SK-N-SH (cell line): Measurements from ENCODE around the gene KCNJ18. TPM values are rescaled to one million over a fixed set of nuclear protein-coding genes. Genes with fewer than 3 reads are reported as not detected.
A peak's percentile ranks its signal among the peaks of the same experiment; 100 is the strongest.
"Not testable (repeated sequence)": the region's sequence is repeated elsewhere in the genome, so short reads cannot be mapped to it uniquely, and the experiment has no call there.

Source experiments
- CTCF ChIA-PET: fragments of 300-600, 350-600 bp; formaldehyde crosslinking; extraction: SDS; loops from one replicate; lab custom pipeline; 2021; lab: Yijun Ruan, JAX
- POLR2A ChIA-PET: fragments of 350-600 bp; sonication (Branson Sonifier 250); formaldehyde crosslinking; extraction: SDS; loops from one replicate; lab custom pipeline; 2020; ENCODE audit warnings: antibody characterized with exemption, inconsistent platforms; lab: Yijun Ruan, JAX
- DNase-seq: peaks from one replicate; pipeline ENCODE4 v3.0.0; 2012
- H2AFZ ChIP-seq: fragments of 200-600 bp; sonication (generic); 2 replicates; pipeline ENCODE4 v1.8.1; 2016; ENCODE audit warnings: antibody characterized with exemption, mild to moderate bottlenecking, low read depth
- H3F3A ChIP-seq: fragments of 200-600 bp; sonication (generic); replicated peaks from 2 replicates; pipeline ENCODE3; 2016; ENCODE audit warnings: antibody characterized with exemption, mild to moderate bottlenecking; ENCODE audit not compliant: insufficient read depth
- H3K27ac ChIP-seq, 2 experiments: fragments of 200-500 bp in 1 of 2; fragments of 200-600 bp in 1 of 2; sonication (Bioruptor generic) in 1 of 2; sonication (generic), shearing (Covaris generic) in 1 of 2; 2 replicates each; pipeline versions ENCODE4 v1.5.1 to v1.6.1; 2014 to 2016; ENCODE audit warnings: low read depth in 2 of 2, inconsistent platforms in 1 of 2, low read length in 1 of 2, mild to moderate bottlenecking in 1 of 2, mixed read lengths in 1 of 2
- H3K27me3 ChIP-seq: fragments of 200-600 bp; sonication (generic), shearing (Covaris generic); 2 replicates; pipeline ENCODE4 v1.6.1; 2016; ENCODE audit warnings: mixed run types; ENCODE audit not compliant: insufficient read depth
- H3K36me3 ChIP-seq, 2 experiments: fragments of 200-500 bp in 1 of 2; fragments of 200-600 bp in 1 of 2; sonication (Bioruptor generic) in 1 of 2; sonication (generic) in 1 of 2; replicated peaks in 1 of 2; 2 replicates each; pipeline versions ENCODE3 to v1.5.1; 2014 to 2016; ENCODE audit warnings: low read length in 1 of 2, mild to moderate bottlenecking in 1 of 2; ENCODE audit not compliant: insufficient read depth in 2 of 2, control insufficient read depth in 1 of 2
- H3K4me1 ChIP-seq, 2 experiments: fragments of 200-500 bp in 1 of 2; fragments of 200-600 bp in 1 of 2; sonication (Bioruptor generic) in 1 of 2; sonication (generic), shearing (Covaris generic) in 1 of 2; 2 replicates each; pipeline versions ENCODE4 v1.5.1 to v1.6.1; 2014 to 2016; ENCODE audit warnings: low read depth in 1 of 2, low read length in 1 of 2, mixed run types in 1 of 2; ENCODE audit not compliant: insufficient read depth in 2 of 2, control insufficient read depth in 1 of 2
- H3K4me2 ChIP-seq: fragments of 200-600 bp; sonication (generic), shearing (Covaris generic); 2 replicates; pipeline ENCODE4 v1.6.1; 2017; ENCODE audit warnings: mixed run types
- H3K4me3 ChIP-seq, 2 experiments: fragments of 200-500 bp in 1 of 2; fragments of 200-600 bp in 1 of 2; sonication (Bioruptor generic) in 1 of 2; sonication (generic), shearing (Covaris generic) in 1 of 2; 2 replicates each; pipeline versions ENCODE4 v1.5.1 to v1.8.1; 2014 to 2016; ENCODE audit warnings: low read depth in 2 of 2, inconsistent platforms in 1 of 2, low read length in 1 of 2, mild to moderate bottlenecking in 1 of 2, mixed read lengths in 1 of 2, moderate library complexity in 1 of 2
- H3K79me2 ChIP-seq: fragments of 200-600 bp; sonication (generic); 2 replicates; pipeline ENCODE4 v1.8.1; 2017; ENCODE audit warnings: mild to moderate bottlenecking; ENCODE audit not compliant: insufficient read depth
- H3K9ac ChIP-seq: fragments of 200-600 bp; sonication (generic); 2 replicates; pipeline ENCODE4 v1.6.1; 2017; ENCODE audit warnings: mixed run types
- H3K9me2 ChIP-seq: fragments of 200-600 bp; sonication (generic); 2 replicates; pipeline ENCODE4 v1.6.1; 2017; ENCODE audit warnings: mixed run types
- H3K9me3 ChIP-seq: fragments of 200-600 bp; sonication (generic); 2 replicates; pipeline ENCODE4 v1.6.1; 2017; ENCODE audit warnings: mixed run types, mild to moderate bottlenecking, moderate library complexity
- H4K20me1 ChIP-seq: fragments of 200-600 bp; sonication (generic); 2 replicates; pipeline ENCODE4 v1.6.1; 2017; ENCODE audit warnings: mild to moderate bottlenecking, mixed run types; ENCODE audit not compliant: insufficient read depth
- ELF1 ChIP-seq: IDR thresholded peaks from 2 replicates; pipeline ENCODE4 v1.4.0; 2012
- EZH2phosphoT487 ChIP-seq: fragments of 200-600 bp; sonication (generic); IDR thresholded peaks from 2 replicates; pipeline ENCODE4 v1.6.1; 2017; ENCODE audit warnings: low read depth, mixed run types, mild to moderate bottlenecking, antibody characterized with exemption, moderate library complexity, borderline replicate concordance
- GABPA ChIP-seq: IDR thresholded peaks from 2 replicates; pipeline ENCODE4 v1.4.0; 2012; ENCODE audit warnings: low read depth, mild to moderate bottlenecking
- GATA2 ChIP-seq: sonication (generic); formaldehyde crosslinking; IDR thresholded peaks from 2 replicates; pipeline ENCODE4 v1.5.0; 2020; ENCODE audit warnings: mild to moderate bottlenecking, missing genetic modification reagents
- JUND ChIP-seq: IDR thresholded peaks from 2 replicates; pipeline ENCODE4 v1.4.0; 2012
- MEF2A ChIP-seq: IDR thresholded peaks from 2 replicates; pipeline ENCODE4 v1.4.0; 2012; ENCODE audit warnings: low read depth, borderline replicate concordance
- NRF1 ChIP-seq: IDR thresholded peaks from 2 replicates; pipeline ENCODE4 v1.6.1; 2012; ENCODE audit warnings: low read depth, mild to moderate bottlenecking, low read length
- POLR2AphosphoS5 ChIP-seq: IDR thresholded peaks from 2 replicates; pipeline ENCODE4 v1.6.1; 2012; ENCODE audit warnings: low read depth, low read length
- RAD21 ChIP-seq: IDR thresholded peaks from 2 replicates; pipeline ENCODE4 v1.6.1; 2012; ENCODE audit warnings: mild to moderate bottlenecking, low read length
- RCOR1 ChIP-seq: fragments of 150-350 bp; IDR thresholded peaks from 2 replicates; pipeline ENCODE4 v1.6.1; 2017; ENCODE audit warnings: antibody characterized with exemption, low read length
- RFX5 ChIP-seq: IDR thresholded peaks from 2 replicates; pipeline ENCODE4 v1.6.1; 2012; ENCODE audit warnings: mild to moderate bottlenecking, improper control_type of control experiment, low read length
- SIN3A ChIP-seq: IDR thresholded peaks from 2 replicates; pipeline ENCODE4 v1.6.1; 2012; ENCODE audit warnings: low read depth, mild to moderate bottlenecking, low read length, moderate library complexity, borderline replicate concordance
- SMC3 ChIP-seq: IDR thresholded peaks from 2 replicates; pipeline ENCODE4 v1.6.1; 2012; ENCODE audit warnings: low read depth, low read length, improper control_type of control experiment
- TAF1 ChIP-seq: IDR thresholded peaks from 2 replicates; pipeline ENCODE4 v1.6.1; 2012; ENCODE audit warnings: low read depth, mild to moderate bottlenecking, low read length, moderate library complexity, borderline replicate concordance
- TCF12 ChIP-seq: IDR thresholded peaks from 2 replicates; pipeline ENCODE4 v1.4.0; 2012
- TEAD4 ChIP-seq: IDR thresholded peaks from 2 replicates; pipeline ENCODE4 v1.4.0; 2012; ENCODE audit warnings: mild to moderate bottlenecking, borderline replicate concordance; ENCODE audit not compliant: insufficient read depth
- YY1 ChIP-seq: IDR thresholded peaks from 2 replicates; pipeline ENCODE4 v1.4.0; 2012; ENCODE audit warnings: low read depth, mild to moderate bottlenecking
- WGBS: methylation state at CpG from one replicate; pipeline ENCODE4 v1.1.6; 2017; ENCODE audit warnings: low lambda C conversion rate; 5-methylcytosine and 5-hydroxymethylcytosine counted together
- polyA plus RNA-seq, 3 experiments: library from polyadenylated mRNA; depleted of rRNA; stranded (reverse); fragments of >200 nt; gene quantifications; 2 replicates each; pipeline ENCODE4 v1.2.3, GENCODE V29; 2012
- TF ChIP-seq, protein P1 (sequence below): IDR thresholded peaks from 2 replicates; pipeline ENCODE4 v1.4.0; 2012; ENCODE audit warnings: low read depth, borderline replicate concordance
- TF ChIP-seq, protein P2 (sequence below): fragments of 150-350 bp; IDR thresholded peaks from 2 replicates; pipeline ENCODE4 v1.6.1; 2016; ENCODE audit warnings: mild to moderate bottlenecking, low read depth, low read length
- TF ChIP-seq, protein P3 (sequence below): IDR thresholded peaks from 2 replicates; pipeline ENCODE4 v1.4.0; 2012; ENCODE audit warnings: low read depth

Gene KCNJ18
- polyA plus RNA-seq, 1 of the 3 experiments (the other 2 are of a cell fraction): not detected

DNA sequence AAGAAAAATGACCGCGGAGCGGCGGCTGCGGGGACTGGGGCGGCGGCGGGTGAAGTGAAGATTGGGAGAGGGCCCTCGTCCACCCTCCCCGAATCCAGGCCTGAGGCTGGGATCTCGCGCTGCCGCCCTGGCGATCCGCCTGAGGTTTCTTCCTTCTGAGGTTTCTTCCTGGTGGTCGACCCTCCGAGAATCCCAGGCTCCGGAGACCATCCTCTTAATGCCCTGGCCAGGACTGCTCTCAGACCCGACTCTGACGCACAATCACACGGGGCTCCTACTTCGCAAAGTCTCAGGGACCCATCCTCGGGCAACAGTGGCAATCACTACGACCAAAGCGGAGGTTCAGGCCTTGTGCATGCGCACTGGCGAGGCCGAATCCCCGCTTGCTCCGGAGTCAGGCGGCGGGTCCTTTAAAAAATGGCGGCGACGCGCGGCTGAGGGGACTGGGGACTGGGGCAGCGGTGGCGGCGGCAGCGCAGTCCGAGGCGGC is 18.0 kb upstream of the KCNJ18 start:
- CTCF ChIA-PET: no interaction called here
- H3K79me2 ChIP-seq: no peaks in the 10 kb centered on the region
- peaks cover 89% of the 10 kb centered on the region for H3K27me3 ChIP-seq
- POLR2A ChIA-PET: no interaction called here
- H3K9me3 ChIP-seq: no peaks in the 10 kb centered on the region
- H4K20me1 ChIP-seq: no peaks in the 10 kb centered on the region
- H3K4me2 ChIP-seq: peak overlapping the region; percentile 48
- H3K27ac ChIP-seq: no peak overlapping the region
- no peaks in the 10 kb centered on the region for H3K4me1 ChIP-seq
- H3K9ac ChIP-seq: no peak overlapping the region
- no peaks in the 10 kb centered on the region for H3K36me3 ChIP-seq
- H3K9me2 ChIP-seq: no peaks in the 10 kb centered on the region
- no peaks in the 10 kb centered on the region for H3F3A ChIP-seq
- peak overlapping the region in 1 of 2 experiments; percentile 37; a peak in 3 of 4 replicates for H3K4me3 ChIP-seq
- peak; percentile 39 for DNase-seq
- 0 out of 2 replicates have a peak overlapping the region, but pooled peaks have one; percentile 68 for H2AFZ ChIP-seq
- TF ChIP-seq EZH2phosphoT487: no peak
- TF ChIP-seq, protein P1, sequence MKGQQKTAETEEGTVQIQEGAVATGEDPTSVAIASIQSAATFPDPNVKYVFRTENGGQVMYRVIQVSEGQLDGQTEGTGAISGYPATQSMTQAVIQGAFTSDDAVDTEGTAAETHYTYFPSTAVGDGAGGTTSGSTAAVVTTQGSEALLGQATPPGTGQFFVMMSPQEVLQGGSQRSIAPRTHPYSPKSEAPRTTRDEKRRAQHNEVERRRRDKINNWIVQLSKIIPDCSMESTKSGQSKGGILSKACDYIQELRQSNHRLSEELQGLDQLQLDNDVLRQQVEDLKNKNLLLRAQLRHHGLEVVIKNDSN: no peak
- no peak for TF ChIP-seq TAF1
- no peak for TF ChIP-seq MEF2A
- TF ChIP-seq, protein P2, sequence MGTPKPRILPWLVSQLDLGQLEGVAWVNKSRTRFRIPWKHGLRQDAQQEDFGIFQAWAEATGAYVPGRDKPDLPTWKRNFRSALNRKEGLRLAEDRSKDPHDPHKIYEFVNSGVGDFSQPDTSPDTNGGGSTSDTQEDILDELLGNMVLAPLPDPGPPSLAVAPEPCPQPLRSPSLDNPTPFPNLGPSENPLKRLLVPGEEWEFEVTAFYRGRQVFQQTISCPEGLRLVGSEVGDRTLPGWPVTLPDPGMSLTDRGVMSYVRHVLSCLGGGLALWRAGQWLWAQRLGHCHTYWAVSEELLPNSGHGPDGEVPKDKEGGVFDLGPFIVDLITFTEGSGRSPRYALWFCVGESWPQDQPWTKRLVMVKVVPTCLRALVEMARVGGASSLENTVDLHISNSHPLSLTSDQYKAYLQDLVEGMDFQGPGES: no peak
- no peak for TF ChIP-seq TEAD4
- TF ChIP-seq YY1: peak; percentile 72
- peak; percentile 69 for TF ChIP-seq NRF1
- no peak for TF ChIP-seq RFX5
- TF ChIP-seq JUND: no peak
- TF ChIP-seq GABPA: no peak
- no peak for TF ChIP-seq SIN3A
- TF ChIP-seq, protein P3, sequence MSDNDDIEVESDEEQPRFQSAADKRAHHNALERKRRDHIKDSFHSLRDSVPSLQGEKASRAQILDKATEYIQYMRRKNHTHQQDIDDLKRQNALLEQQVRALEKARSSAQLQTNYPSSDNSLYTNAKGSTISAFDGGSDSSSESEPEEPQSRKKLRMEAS: peak; percentile 72
- no peak for TF ChIP-seq RCOR1
- TF ChIP-seq POLR2AphosphoS5: no peak
- no peak for TF ChIP-seq GATA2
- TF ChIP-seq ELF1: no peak
- no peak for TF ChIP-seq TCF12
- no peak for TF ChIP-seq RAD21
- TF ChIP-seq SMC3: no peak
- TF ChIP-seq, all 33 proteins: peak for 3
- WGBS: 44% methylated on average over 43 of the region's 43 CpGs

DNA sequence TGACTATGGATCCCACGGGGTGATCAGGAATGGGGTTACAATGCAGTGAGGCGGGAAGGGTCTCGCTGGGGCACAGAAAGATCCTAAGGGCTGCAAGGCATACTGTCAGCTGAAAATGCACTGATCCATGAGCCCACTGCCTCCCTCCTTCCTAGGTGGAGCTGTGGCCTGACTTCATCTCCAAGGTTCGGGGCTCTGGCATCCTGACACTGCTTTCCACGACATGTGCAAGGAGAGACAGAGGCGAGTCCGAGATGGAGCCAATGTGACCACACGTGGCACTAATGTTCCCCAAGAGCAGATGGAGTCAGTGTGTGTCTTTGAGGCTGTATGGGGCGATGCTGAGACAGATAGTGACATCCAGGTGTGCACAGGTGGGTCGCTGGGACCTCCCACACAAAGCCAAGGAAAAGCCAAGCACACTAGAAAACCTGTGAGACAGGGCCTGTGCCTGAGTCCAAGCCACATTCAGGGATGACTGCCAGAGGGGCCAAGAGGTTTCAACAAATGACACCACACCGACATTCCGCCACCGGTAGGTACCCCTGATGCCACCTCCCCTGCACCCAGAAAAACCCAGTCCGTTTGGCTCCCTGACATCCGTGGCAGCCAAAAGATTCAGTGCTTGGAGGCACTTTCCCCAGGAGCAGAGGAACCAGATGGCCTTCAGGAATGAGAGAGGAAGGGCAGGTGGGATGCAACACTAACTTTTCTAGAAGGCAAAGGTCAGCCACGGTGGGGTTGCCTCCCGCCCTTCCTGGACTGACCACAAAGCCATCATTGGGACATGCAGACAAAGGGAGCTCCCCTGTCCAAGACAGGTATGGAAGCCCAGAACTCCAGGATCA is 17.2 kb upstream of the KCNJ18 start:
- H3K4me2 ChIP-seq, H3K9ac ChIP-seq, H3K4me1 ChIP-seq, H3K9me2 ChIP-seq, H3K27ac ChIP-seq, DNase-seq, H3K79me2 ChIP-seq, H3K9me3 ChIP-seq, H3K36me3 ChIP-seq, H3K4me3 ChIP-seq, POLR2A ChIA-PET, H2AFZ ChIP-seq, H3F3A ChIP-seq, CTCF ChIA-PET, H4K20me1 ChIP-seq: not testable (repeated sequence)
- WGBS: 22% methylated on average over 17 of the region's 17 CpGs
- peaks cover 89% of the 10 kb centered on the region for H3K27me3 ChIP-seq

DNA sequence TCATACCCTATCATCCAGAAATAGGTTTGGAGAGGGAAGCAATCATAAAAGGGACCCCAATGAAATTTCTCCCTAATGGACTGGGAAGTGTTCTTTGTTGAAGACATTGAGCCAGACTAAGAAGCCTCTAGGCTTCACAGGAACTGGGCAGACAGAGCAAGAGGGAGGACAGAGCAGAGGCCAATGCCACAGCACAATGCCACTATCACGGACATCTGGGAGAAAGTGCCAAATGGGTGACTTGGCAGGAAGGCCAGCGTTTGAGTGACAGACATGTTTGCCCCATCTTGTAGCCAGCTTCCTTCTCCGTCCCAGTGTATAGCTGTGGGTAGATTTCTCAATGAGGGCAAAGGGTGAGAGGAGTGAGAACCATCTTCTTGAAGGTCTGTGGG is 16.6 kb upstream of the KCNJ18 start:
- CTCF ChIA-PET, H3K9ac ChIP-seq, DNase-seq, H3F3A ChIP-seq, H2AFZ ChIP-seq, H3K27ac ChIP-seq, H3K4me3 ChIP-seq, H3K36me3 ChIP-seq, H3K4me1 ChIP-seq, H3K9me2 ChIP-seq, H3K4me2 ChIP-seq, POLR2A ChIA-PET, H3K9me3 ChIP-seq, H4K20me1 ChIP-seq, H3K79me2 ChIP-seq: not testable (repeated sequence)
- 18% methylated on average over 3 of the region's 3 CpGs for WGBS
- peaks cover 89% of the 10 kb centered on the region for H3K27me3 ChIP-seq
